Measurements from ENCODE around the gene PFKL. TPM values are rescaled to one million over a fixed set of nuclear protein-coding genes. Genes with fewer than 3 reads are reported as not detected.
A peak's percentile ranks its signal among the peaks of the same experiment; 100 is the strongest.

PFKL gene
- total and polyA plus RNA-seq, 2 of the 8 experiments (the other 6 are each of a cell fraction or from before 2014, with no cell fraction given): 80.2 to 82.3 TPM

- H3K27ac ChIP-seq (ENCODE audit: low read depth, low read length): no peak overlapping the region
- H4K91ac ChIP-seq (replicated peaks; ENCODE audit: insufficient read length, low read length): no peak overlapping the region
- H3K79me1 ChIP-seq (ENCODE audit: low read depth, low read length): no peaks in the 10 kb centered on the region
- H3K23ac ChIP-seq (ENCODE audit: insufficient read length): no peak overlapping the region
- H2BK12ac ChIP-seq (ENCODE audit: low read depth, low read length): no peak overlapping the region
- DNase-seq (ENCODE audit: low read depth in 1 of 2, low spot score in 2 of 2) (no peak), FAIRE-seq (no peak)
- H2BK20ac ChIP-seq (ENCODE audit: low read length): no peak overlapping the region
- H4K5ac ChIP-seq (ENCODE audit: insufficient read length, low read depth, low read length): no peak overlapping the region
- POLR2A ChIA-PET (ENCODE audit: partially characterized antibody): interaction anchor here (0.6 to 3.7 kb wide), 7 partner anchors 8 to 144 kb away, joined by 3 to 11 read pairs (median 3); no protein-coding TSS in a partner anchor
- peaks cover 0 to 6% of the 10 kb centered on the region in 2 experiments for H4K20me1 ChIP-seq (replicated peaks in 1 of 2; ENCODE audit: control insufficient read depth in 1 of 2, insufficient read depth in 2 of 2, low read length in 2 of 2)
- no peak overlapping the region for H2BK120ac ChIP-seq (replicated peaks; ENCODE audit: low read depth, low read length)
- no peak overlapping the region for H3K56ac ChIP-seq (replicated peaks; ENCODE audit: insufficient read length, low read depth, low read length)
- peaks cover 0 to 7% (median under 1%) of the 10 kb centered on the region in 4 experiments; a peak in 1 of 7 replicates for H3K4me1 ChIP-seq (replicated peaks in 1 of 4; ENCODE audit: control insufficient read depth in 3 of 4, insufficient read depth in 4 of 4, low read length in 3 of 4)
- no peaks in the 10 kb centered on the region for H3K9me3 ChIP-seq (ENCODE audit: insufficient read depth in 2 of 2, low read depth in 1 of 2, low read length in 1 of 2)
- H3K4me2 ChIP-seq (ENCODE audit: insufficient read depth in 1 of 2, low read depth in 2 of 2, low read length in 2 of 2): no peak overlapping the region
- CTCF ChIA-PET (ENCODE audit: partially characterized antibody): interaction anchor here (0.5 to 1.8 kb wide), 11 partner anchors 11 to 361 kb away, joined by 3 to 7 read pairs (median 3); no protein-coding TSS in a partner anchor
- no peaks in the 10 kb centered on the region for H3K79me2 ChIP-seq (ENCODE audit: control insufficient read depth in 1 of 2, insufficient read depth in 2 of 2, low read length in 2 of 2)
- H3K4ac ChIP-seq (replicated peaks; ENCODE audit: insufficient read length, low read depth, low read length): peak overlapping the region; percentile 38
- no peak overlapping the region for H2BK15ac ChIP-seq (ENCODE audit: low read length)
- H3K23me2 ChIP-seq (ENCODE audit: low read depth, low read length): peaks cover 2% of the 10 kb centered on the region; the same call in 1 of the 2 replicates
- no peak overlapping the region for H2AK5ac ChIP-seq (ENCODE audit: low read depth, low read length)
- no peak overlapping the region for H2AFZ ChIP-seq (ENCODE audit: low read length)
- no peak overlapping the region for H3K18ac ChIP-seq (ENCODE audit: extremely low read depth, low read length)
- 90% methylated on average over 42 of the region's 45 CpGs; no CpG with 5 or more reads in 1 of the 2 experiments for WGBS, 2 experiments (ENCODE audit: extremely low coverage in 1 of 2, insufficient coverage in 1 of 2, insufficient read length in 1 of 2, insufficient replicate concordance in 2 of 2, low coverage in 1 of 2, low lambda C conversion rate in 2 of 2, missing lambda C conversion rate in 1 of 2)
- H3K4me3 ChIP-seq (ENCODE audit: extremely low read depth in 1 of 4, insufficient read depth in 2 of 4, low read depth in 3 of 4, low read length in 4 of 4): no peak overlapping the region
- H4K8ac ChIP-seq (ENCODE audit: extremely low read depth, insufficient read depth, low read length): peak overlapping the region; percentile 77
- H3K27me3 ChIP-seq (replicated peaks in 1 of 4; ENCODE audit: control insufficient read depth in 3 of 4, extremely low read depth in 1 of 4, insufficient read depth in 3 of 4, low read length in 3 of 4): no peaks in the 10 kb centered on the region
- H3K9ac ChIP-seq (replicated peaks in 1 of 4; ENCODE audit: extremely low read depth in 1 of 4, low read depth in 3 of 4, low read length in 3 of 4): no peak overlapping the region
- H3K36me3 ChIP-seq (ENCODE audit: control insufficient read depth in 2 of 4, insufficient read depth in 4 of 4, low read length in 3 of 4): peaks cover 0 to 4% (median 0%) of the 10 kb centered on the region in 4 experiments; a peak in 1 of 8 replicates
- no peak overlapping the region for H2BK5ac ChIP-seq (ENCODE audit: low read depth, low read length)
- H3K14ac ChIP-seq (ENCODE audit: insufficient read length): no peak overlapping the region
- TF ChIP-seq GTF2F1 (IDR thresholded peaks at IDR 0.05; ENCODE audit: borderline replicate concordance, low read depth, low read length) (no peak), PHF8 (conservative IDR thresholded peaks at IDR 0.05; ENCODE audit: low read depth, low read length) (no peak), POU5F1 (IDR thresholded peaks at IDR 0.05; ENCODE audit: low read depth, low read length) (no peak), EP300 (IDR thresholded peaks at IDR 0.05; ENCODE audit: borderline replicate concordance in 1 of 2, low read depth in 2 of 2, low read length in 2 of 2) (no peak), CTBP2 (IDR thresholded peaks at IDR 0.05; ENCODE audit: borderline replicate concordance, insufficient read depth, insufficient read length, low read length) (no peak), MAFK (IDR thresholded peaks at IDR 0.05; ENCODE audit: low read depth, low read length) (no peak), HDAC2 (IDR thresholded peaks at IDR 0.05; ENCODE audit: borderline replicate concordance in 1 of 2, low read depth in 2 of 2, low read length in 2 of 2) (no peak), CBX5 (IDR thresholded peaks at IDR 0.05; ENCODE audit: low read depth, low read length) (no peak), KDM4A (IDR thresholded peaks at IDR 0.05; ENCODE audit: low read depth, low read length, severe bottlenecking) (no peak), RBBP5 (IDR thresholded peaks at IDR 0.05; ENCODE audit: borderline replicate concordance, low read depth, low read length) (no peak)
These were observed 33.9 kb downstream of the PFKL start for GRCh38 chr21:44333509-44334328.

Measured in H1 (cell line).